Measurements from ENCODE around the gene ARHGEF3.

DNA sequence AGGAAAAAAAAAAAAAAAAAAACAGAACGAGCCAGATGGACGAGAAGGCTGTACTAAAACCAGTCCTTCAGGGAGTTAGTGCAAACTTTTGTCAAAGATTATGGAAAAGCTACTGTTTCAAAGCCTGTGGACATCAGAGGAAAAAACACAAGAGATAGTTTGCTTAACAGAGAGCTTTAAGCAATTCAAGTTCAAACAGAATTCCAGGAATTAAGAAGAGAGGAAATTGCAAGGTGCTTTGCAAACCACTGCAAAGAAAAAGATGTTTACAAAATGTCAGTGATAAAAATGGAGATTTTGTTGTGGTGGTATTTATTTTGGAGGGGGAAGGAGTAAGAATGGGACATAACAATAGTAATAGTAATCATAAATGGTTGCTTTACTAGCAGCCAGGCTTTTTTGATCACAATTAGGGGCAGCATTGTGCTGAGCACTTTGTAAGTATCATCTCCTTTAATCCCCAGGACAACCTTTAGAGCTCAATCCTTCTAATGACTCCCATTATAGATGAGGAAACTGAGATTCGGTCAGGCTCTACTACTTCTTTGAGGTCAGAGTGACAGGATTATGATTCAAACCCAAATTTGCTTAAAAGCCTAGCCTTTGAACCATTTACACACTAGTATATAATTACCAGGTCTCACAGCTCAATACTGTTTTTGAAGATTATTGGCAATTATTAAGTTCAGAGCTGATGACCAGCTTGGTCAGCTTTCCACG is 22.4 kb upstream of the ARHGEF3 start:
- TF ChIP-seq, protein P1, sequence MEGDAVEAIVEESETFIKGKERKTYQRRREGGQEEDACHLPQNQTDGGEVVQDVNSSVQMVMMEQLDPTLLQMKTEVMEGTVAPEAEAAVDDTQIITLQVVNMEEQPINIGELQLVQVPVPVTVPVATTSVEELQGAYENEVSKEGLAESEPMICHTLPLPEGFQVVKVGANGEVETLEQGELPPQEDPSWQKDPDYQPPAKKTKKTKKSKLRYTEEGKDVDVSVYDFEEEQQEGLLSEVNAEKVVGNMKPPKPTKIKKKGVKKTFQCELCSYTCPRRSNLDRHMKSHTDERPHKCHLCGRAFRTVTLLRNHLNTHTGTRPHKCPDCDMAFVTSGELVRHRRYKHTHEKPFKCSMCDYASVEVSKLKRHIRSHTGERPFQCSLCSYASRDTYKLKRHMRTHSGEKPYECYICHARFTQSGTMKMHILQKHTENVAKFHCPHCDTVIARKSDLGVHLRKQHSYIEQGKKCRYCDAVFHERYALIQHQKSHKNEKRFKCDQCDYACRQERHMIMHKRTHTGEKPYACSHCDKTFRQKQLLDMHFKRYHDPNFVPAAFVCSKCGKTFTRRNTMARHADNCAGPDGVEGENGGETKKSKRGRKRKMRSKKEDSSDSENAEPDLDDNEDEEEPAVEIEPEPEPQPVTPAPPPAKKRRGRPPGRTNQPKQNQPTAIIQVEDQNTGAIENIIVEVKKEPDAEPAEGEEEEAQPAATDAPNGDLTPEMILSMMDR (IDR thresholded peaks at IDR 0.05), result no peak
- no peak for TF ChIP-seq EZH2 (IDR thresholded peaks at IDR 0.05)

Data from neural progenitor cell (in vitro differentiated cells).